ENCODE results near the gene TACR1. TPM values are rescaled to one million over a fixed set of nuclear protein-coding genes. Genes with fewer than 3 reads are reported as not detected.

Gene TACR1
- total and polyA plus RNA-seq, 8 donors = 0.07 to 0.40 (median 0.09) TPM

DNA sequence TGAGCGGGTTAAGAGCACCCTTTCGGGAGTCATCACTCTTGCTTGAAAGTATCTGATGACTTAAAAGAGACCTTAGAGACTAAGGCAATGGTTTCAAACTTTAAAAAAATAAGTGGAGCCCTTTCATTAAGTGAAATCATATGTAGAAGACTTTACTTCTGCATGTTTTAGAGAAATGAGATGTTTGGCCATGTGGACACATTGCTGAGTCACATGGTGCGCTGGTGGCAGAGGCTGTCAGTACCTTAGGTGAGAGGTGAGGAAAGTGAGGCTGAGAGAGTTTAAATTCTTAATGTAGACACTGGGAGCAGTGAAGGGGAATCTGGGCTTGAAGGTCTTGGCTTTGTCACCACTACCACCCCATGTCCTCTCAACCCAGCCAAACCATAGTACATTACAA is 109.8 kb downstream of the TACR1 start:
- ATAC-seq (no peak), DNase-seq (no peak), FAIRE-seq (no peak)
- Histone ChIP-seq H3K4me3 (no peak overlapping the region), H3K27ac (no peak overlapping the region), H3K27me3 (no peaks in the 10 kb centered on the region), H3K9me3 (no peaks in the 10 kb centered on the region), H3K4me1 (no peaks in the 10 kb centered on the region), H3K36me3 (no peaks in the 10 kb centered on the region)
- TF ChIP-seq, protein P1, sequence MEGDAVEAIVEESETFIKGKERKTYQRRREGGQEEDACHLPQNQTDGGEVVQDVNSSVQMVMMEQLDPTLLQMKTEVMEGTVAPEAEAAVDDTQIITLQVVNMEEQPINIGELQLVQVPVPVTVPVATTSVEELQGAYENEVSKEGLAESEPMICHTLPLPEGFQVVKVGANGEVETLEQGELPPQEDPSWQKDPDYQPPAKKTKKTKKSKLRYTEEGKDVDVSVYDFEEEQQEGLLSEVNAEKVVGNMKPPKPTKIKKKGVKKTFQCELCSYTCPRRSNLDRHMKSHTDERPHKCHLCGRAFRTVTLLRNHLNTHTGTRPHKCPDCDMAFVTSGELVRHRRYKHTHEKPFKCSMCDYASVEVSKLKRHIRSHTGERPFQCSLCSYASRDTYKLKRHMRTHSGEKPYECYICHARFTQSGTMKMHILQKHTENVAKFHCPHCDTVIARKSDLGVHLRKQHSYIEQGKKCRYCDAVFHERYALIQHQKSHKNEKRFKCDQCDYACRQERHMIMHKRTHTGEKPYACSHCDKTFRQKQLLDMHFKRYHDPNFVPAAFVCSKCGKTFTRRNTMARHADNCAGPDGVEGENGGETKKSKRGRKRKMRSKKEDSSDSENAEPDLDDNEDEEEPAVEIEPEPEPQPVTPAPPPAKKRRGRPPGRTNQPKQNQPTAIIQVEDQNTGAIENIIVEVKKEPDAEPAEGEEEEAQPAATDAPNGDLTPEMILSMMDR (IDR thresholded peaks at IDR 0.05) = no peak
- intact Hi-C loops (cut with DNase I) = no loop called here
- 96 to 99% methylated on average over 3 of the region's 3 CpGs for WGBS, 2 donors

DNA sequence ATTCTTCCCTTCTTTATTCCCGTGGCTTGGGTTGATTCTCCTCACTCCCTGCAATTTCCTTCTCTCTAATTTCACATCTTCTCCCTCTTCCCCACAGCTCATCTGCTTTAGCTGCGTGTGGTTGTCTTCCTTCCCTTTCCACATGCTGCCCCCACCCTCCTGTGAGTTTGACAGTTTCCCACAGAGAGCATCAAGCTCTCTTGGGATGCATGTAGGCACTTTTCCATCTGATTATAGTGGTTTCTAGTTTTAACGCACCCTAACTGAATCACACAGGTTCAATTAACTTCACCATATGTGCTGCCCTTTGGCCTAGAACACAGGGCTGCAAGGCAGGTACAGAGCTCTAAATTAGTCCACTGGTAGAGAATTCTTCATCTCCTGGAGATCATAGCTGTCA is 110.5 kb downstream of the TACR1 start:
- ATAC-seq = no peak
- no peaks in the 10 kb centered on the region for H3K4me1 ChIP-seq
- DNase-seq = no peak
- intact Hi-C loops (cut with DNase I) = no loop called here
- H3K4me3 ChIP-seq = no peak overlapping the region
- no peaks in the 10 kb centered on the region for H3K9me3 ChIP-seq
- no peaks in the 10 kb centered on the region for H3K36me3 ChIP-seq
- WGBS, 2 donors = 74 to 75% methylated on average over 3 of the region's 3 CpGs
- no peak overlapping the region for H3K27ac ChIP-seq
- FAIRE-seq = no peak
- TF ChIP-seq, protein P1 (IDR thresholded peaks at IDR 0.05) = no peak
- H3K27me3 ChIP-seq = no peaks in the 10 kb centered on the region

DNA sequence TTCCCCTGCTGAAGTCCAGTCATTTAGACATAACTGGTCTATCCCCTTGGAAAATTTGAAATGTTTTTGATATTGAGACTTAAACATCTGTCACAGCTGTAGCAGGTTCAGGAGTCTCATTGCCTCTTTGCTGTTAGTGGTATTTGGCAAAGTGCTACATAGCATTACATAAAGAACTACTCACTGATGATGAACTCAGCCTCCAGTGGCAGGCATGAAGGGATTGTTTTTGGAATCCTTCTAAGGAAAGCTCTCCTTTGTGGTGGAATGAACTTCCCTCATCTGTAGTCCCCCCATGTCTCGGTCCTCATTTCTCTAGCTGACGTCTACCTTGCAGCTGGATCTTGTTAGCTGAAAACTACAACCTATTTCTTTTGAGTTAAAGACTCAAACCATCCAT is 111.6 kb downstream of the TACR1 start:
- DNase-seq (no peak), FAIRE-seq (no peak), ATAC-seq (no peak)
- no peak overlapping the region for H3K27ac ChIP-seq
- TF ChIP-seq, protein P1 (IDR thresholded peaks at IDR 0.05) = no peak
- intact Hi-C loops (cut with DNase I) = no loop called here
- no peaks in the 10 kb centered on the region for H3K9me3 ChIP-seq
- H3K4me3 ChIP-seq = no peak overlapping the region
- no peaks in the 10 kb centered on the region for H3K36me3 ChIP-seq
- H3K27me3 ChIP-seq = no peaks in the 10 kb centered on the region
- H3K4me1 ChIP-seq = no peaks in the 10 kb centered on the region
- WGBS, 2 donors = 87 to 90% methylated on average over 2 of the region's 2 CpGs

DNA sequence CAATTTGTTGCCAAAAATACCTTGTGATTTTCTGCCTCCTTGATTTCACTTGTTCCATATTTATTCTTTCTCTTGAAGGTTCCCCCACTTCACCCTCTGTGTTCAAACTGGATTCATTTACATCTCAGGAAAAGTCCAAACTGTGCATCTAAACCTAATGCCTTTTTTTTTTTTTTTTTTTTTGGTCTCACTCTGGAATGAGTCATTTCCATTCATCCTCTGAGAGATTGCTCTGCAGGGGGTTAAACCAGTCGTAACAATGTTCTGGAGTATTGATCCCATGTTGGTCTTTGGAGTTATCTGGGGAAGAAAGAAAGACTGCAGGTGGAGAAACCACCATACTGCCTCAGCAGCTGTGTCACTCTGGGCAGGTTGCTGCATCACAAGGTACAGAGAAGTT is 119.7 kb downstream of the TACR1 start:
- intact Hi-C loops (cut with DNase I) = no loop called here
- WGBS, 2 donors = 40 to 45% methylated on average over 1 of the region's 1 CpG
- TF ChIP-seq, protein P1 (IDR thresholded peaks at IDR 0.05) = no peak
- Histone ChIP-seq H3K9me3 (no peaks in the 10 kb centered on the region), H3K27me3 (no peaks in the 10 kb centered on the region), H3K4me3 (no peak overlapping the region), H3K4me1 (no peaks in the 10 kb centered on the region), H3K27ac (no peak overlapping the region), H3K36me3 (no peaks in the 10 kb centered on the region)
- DNase-seq (no peak), FAIRE-seq (no peak), ATAC-seq (no peak)

DNA sequence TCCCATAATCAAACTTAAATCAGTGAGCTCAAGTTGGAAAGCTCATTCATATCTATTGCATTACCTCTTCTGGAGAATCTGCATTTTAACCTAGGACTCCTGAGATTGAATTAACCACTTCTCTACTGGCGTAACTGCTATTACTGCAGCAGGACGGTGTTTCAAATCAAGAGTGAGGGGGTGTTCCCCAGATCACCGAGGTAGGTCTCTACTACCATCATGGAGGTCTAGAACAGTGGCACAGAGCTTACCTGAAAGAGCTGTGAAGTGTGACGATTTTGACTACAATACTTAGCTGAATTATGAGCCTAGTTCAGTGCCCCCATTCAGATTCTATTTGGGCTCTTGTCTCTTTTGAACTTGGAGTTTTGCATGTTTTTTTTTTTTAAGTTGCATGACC is 121.4 kb downstream of the TACR1 start:
- DNase-seq (no peak), ATAC-seq (no peak), FAIRE-seq (no peak)
- TF ChIP-seq, protein P1 (IDR thresholded peaks at IDR 0.05) = no peak
- Histone ChIP-seq H3K4me3 (no peak overlapping the region), H3K9me3 (no peaks in the 10 kb centered on the region), H3K4me1 (no peaks in the 10 kb centered on the region), H3K27ac (no peak overlapping the region), H3K36me3 (no peaks in the 10 kb centered on the region), H3K27me3 (no peaks in the 10 kb centered on the region)
- 81 to 83% methylated on average over 4 of the region's 4 CpGs for WGBS, 2 donors
- intact Hi-C loops (cut with DNase I) = no loop called here
